Measurements from ENCODE around the gene TUNAR. TPM values are rescaled to one million over a fixed set of nuclear protein-coding genes. Genes with fewer than 3 reads are reported as not detected.
"Not testable (repeated sequence)": the region's sequence is repeated elsewhere in the genome, so short reads cannot be mapped to it uniquely, and the experiment has no call there.

The TUNAR gene
- total and polyA plus RNA-seq, 12 donors, result not detected

DNA sequence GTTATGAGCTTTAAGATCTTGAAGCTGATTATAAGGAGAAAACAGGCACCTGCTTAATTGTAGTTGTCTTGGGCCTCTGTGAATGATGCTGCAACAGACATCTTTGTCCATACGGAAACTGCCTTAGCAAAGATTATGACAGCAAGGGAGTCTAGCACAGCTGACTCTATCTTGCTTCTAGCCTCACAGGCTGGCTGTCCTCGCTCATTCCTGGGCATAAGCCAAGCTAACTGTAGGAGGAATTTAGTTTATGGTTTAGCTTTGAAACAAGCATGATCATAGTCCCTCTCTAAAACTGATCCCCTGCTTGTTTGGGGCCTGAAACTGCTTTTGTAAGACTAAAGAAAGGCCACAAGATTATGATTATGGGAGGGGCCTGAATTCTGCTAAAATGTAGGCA is 88.3 kb downstream of the TUNAR start:
- Histone ChIP-seq H3K4me1 (no peaks in the 10 kb centered on the region), H3K9me3 (peaks cover 0 to 13% (median 0%) of the 10 kb centered on the region in 11 donors), H3K27me3 (peaks cover 0 to 16% (median 0%) of the 10 kb centered on the region in 7 donors), H3K27ac (no peak overlapping the region), H3K36me3 (no peaks in the 10 kb centered on the region), H3K4me3 (no peak overlapping the region)
- WGBS, 2 donors, result 57 to 65% methylated on average over 2 of the region's 2 CpGs
- intact Hi-C loops (cut with DNase I), result no loop called here
- TF ChIP-seq, protein P1, sequence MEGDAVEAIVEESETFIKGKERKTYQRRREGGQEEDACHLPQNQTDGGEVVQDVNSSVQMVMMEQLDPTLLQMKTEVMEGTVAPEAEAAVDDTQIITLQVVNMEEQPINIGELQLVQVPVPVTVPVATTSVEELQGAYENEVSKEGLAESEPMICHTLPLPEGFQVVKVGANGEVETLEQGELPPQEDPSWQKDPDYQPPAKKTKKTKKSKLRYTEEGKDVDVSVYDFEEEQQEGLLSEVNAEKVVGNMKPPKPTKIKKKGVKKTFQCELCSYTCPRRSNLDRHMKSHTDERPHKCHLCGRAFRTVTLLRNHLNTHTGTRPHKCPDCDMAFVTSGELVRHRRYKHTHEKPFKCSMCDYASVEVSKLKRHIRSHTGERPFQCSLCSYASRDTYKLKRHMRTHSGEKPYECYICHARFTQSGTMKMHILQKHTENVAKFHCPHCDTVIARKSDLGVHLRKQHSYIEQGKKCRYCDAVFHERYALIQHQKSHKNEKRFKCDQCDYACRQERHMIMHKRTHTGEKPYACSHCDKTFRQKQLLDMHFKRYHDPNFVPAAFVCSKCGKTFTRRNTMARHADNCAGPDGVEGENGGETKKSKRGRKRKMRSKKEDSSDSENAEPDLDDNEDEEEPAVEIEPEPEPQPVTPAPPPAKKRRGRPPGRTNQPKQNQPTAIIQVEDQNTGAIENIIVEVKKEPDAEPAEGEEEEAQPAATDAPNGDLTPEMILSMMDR (IDR thresholded peaks at IDR 0.05), result no peak
- no peak for ATAC-seq
- no peak for DNase-seq

DNA sequence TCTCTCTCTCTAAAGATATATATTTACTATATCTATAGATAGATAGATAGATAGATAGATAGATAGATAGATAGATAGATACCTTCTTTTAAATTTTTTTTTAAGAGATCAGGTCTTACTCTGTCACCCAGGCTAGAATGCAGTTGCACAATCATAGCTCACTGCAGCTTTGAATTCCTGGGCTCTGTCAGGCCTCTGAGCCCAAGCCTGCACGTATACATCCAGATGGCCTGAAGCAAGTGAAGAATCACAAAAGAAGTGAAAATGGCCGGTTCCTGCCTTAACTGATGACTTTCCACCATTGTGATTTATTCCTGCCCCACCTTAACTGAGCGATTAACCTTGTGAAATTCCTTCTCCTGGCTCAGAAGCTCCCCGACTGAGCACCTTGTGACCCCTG is 91.4 kb downstream of the TUNAR start:
- H3K4me3 ChIP-seq; intact Hi-C loops (cut with DNase I); DNase-seq; H3K27me3 ChIP-seq; H3K4me1 ChIP-seq; H3K27ac ChIP-seq; ATAC-seq; H3K36me3 ChIP-seq: not testable (repeated sequence)
- 52 to 56% methylated on average over 4 of the region's 4 CpGs for WGBS, 2 donors
- peaks cover 0 to 17% (median 0%) of the 10 kb centered on the region in 11 donors for H3K9me3 ChIP-seq

Other genes starting within 250 kb of the TUNAR start
- not detected for gene TCL1B, start 190.4 kb upstream of the TUNAR start, total RNA-seq
- gene TCL1B, start 190.4 kb upstream of the TUNAR start, polyA plus RNA-seq, result not detected
- under 1 TPM in 1 of 10 donors, not detected in 9; 0.58 TPM for gene TCL1A, start 162.7 kb upstream of the TUNAR start, total RNA-seq
- gene TCL1A, start 162.7 kb upstream of the TUNAR start, polyA plus RNA-seq, result under 1 TPM in 1 of 2 donors, not detected in 1; 0.33 TPM
- gene C14orf132, start 162.5 kb downstream of the TUNAR start, total RNA-seq, result 10 to 100 TPM in 3 of 10 donors, 1 to 10 TPM in 6, under 1 TPM in 1; 0.85 to 16.2 (median 3.8) TPM
- 1 to 10 TPM in 1 of 2 donors, under 1 TPM in 1; 0.80 to 2.5 TPM for gene C14orf132, start 162.5 kb downstream of the TUNAR start, polyA plus RNA-seq

Measured in heart right ventricle (tissue), 16 donors.